A549 (cell line): ENCODE data around the gene HYOU1. TPM values are rescaled to one million over a fixed set of nuclear protein-coding genes. Genes with fewer than 3 reads are reported as not detected.
"Not testable (repeated sequence)": the region's sequence is repeated elsewhere in the genome, so short reads cannot be mapped to it uniquely, and the experiment has no call there.

Experiments
- ATAC-seq, 2 experiments: fragments of 200-7000 bp in 1 of 2; fragments of >200 bp in 1 of 2; cut with Nextera tagmentation in 1 of 2; cut with Tn5 transposase in 1 of 2; 3 replicates each; pipeline versions ENCODE4 v1.8.0 to v1.9.1; 2018 to 2020; ENCODE audit warnings: mild to moderate bottlenecking in 1 of 2, moderate library complexity in 1 of 2
- CTCF ChIA-PET: fragments of 300-600 bp; sonication (Branson Sonifier 250); formaldehyde crosslinking; extraction: SDS; loops from one replicate; lab custom pipeline; 2021; ENCODE audit warnings: antibody characterized with exemption, inconsistent platforms; lab: Yijun Ruan, JAX
- POLR2A ChIA-PET: fragments of 350-600 bp; formaldehyde crosslinking; extraction: SDS; loops from one replicate; lab custom pipeline; 2021; ENCODE audit warnings: antibody characterized with exemption, inconsistent platforms; lab: Yijun Ruan, JAX
- DNase-seq, 2 experiments: peaks; one replicate each; pipeline versions ENCODE4 v3.0.0 to v3.0.0-alpha.2; 2011 to 2016; ENCODE audit warnings: low read depth in 1 of 2, low spot score in 1 of 2
- FAIRE-seq: peaks from 2 replicates; lab custom pipeline; 2011; peaks lifted over from hg19 to GRCh38; lab: Jason Lieb, UNC
- H3K27ac ChIP-seq, 2 experiments: fragments of >200 bp; sonication (Bioruptor Twin); formaldehyde crosslinking; 3 replicates each; pipeline ENCODE4 v1.5.1; 2016 to 2017
- H3K4me1 ChIP-seq: fragments of >200 bp; sonication (Bioruptor Twin); formaldehyde crosslinking; 3 replicates; pipeline ENCODE4 v1.6.1; 2016
- H3K4me2 ChIP-seq: fragments of >200 bp; sonication (Bioruptor Twin); formaldehyde crosslinking; 3 replicates; pipeline ENCODE4 v1.6.1; 2016
- H3K4me3 ChIP-seq: fragments of >200 bp; sonication (Bioruptor Twin); formaldehyde crosslinking; 3 replicates; pipeline ENCODE4 v1.5.1; 2016
- H3K9me3 ChIP-seq: fragments of >200 bp; sonication (Bioruptor Twin); formaldehyde crosslinking; 3 replicates; pipeline ENCODE4 v1.6.1; 2016
- BHLHE40 ChIP-seq: IDR thresholded peaks from 2 replicates; pipeline ENCODE4 v1.6.1; 2012; ENCODE audit warnings: low read depth, low read length, inconsistent platforms
- CHD4 ChIP-seq: fragments of 200-600 bp; sonication (generic); IDR thresholded peaks from 2 replicates; pipeline ENCODE4 v1.6.1; 2016; ENCODE audit warnings: antibody characterized with exemption, mild to moderate bottlenecking, borderline replicate concordance
- EP300 ChIP-seq, 2 experiments: fragments of >200 bp; sonication (Bioruptor Twin); formaldehyde crosslinking; IDR thresholded peaks; 2 replicates in 1 of 2; 3 replicates in 1 of 2; pipeline ENCODE4 v1.6.1; 2016 to 2017
- HEYL ChIP-seq: fragments of 250-450 bp; sonication (Bioruptor Pico); IDR thresholded peaks from 2 replicates; pipeline ENCODE4 v1.8.0; 2021; ENCODE audit warnings: mild to moderate bottlenecking, moderate library complexity
- HMGXB4 ChIP-seq: fragments of 250-450 bp; sonication (Bioruptor Pico); IDR thresholded peaks from 2 replicates; pipeline ENCODE4 v1.5.0; 2021; ENCODE audit warnings: mild to moderate bottlenecking, moderate library complexity, borderline replicate concordance
- HOXA7 ChIP-seq: fragments of 250-450 bp; sonication (Bioruptor Pico); IDR thresholded peaks from 2 replicates; pipeline ENCODE4 v1.5.0; 2020; ENCODE audit warnings: mild to moderate bottlenecking, moderate library complexity
- JUN ChIP-seq, 2 experiments: fragments of >200 bp; sonication (Bioruptor Twin); formaldehyde crosslinking; IDR thresholded peaks; 2 replicates in 1 of 2; 3 replicates in 1 of 2; pipeline ENCODE4 v1.6.1; 2016 to 2017
- KDM1A ChIP-seq: fragments of 200-600 bp; sonication (generic); IDR thresholded peaks from 2 replicates; pipeline ENCODE4 v1.6.1; 2016; ENCODE audit warnings: low read depth, mild to moderate bottlenecking
- KDM5A ChIP-seq: fragments of 200-600 bp; sonication (generic); IDR thresholded peaks from 2 replicates; pipeline ENCODE4 v1.6.1; 2016; ENCODE audit warnings: antibody characterized with exemption, mild to moderate bottlenecking
- MYC ChIP-seq: IDR thresholded peaks from 2 replicates; pipeline ENCODE4 v1.6.1; 2012; ENCODE audit warnings: mild to moderate bottlenecking, inconsistent platforms, low read length, improper control_type of control experiment, borderline replicate concordance
- PBX3 ChIP-seq: IDR thresholded peaks from 2 replicates; pipeline ENCODE4 v1.6.1; 2012
- PHF8 ChIP-seq: fragments of 200-600 bp; sonication (generic); IDR thresholded peaks from 2 replicates; pipeline ENCODE4 v1.6.1; 2016; ENCODE audit warnings: low read depth, mild to moderate bottlenecking, antibody characterized with exemption, moderate library complexity, borderline replicate concordance
- POLR2A ChIP-seq: IDR thresholded peaks from 2 replicates; pipeline ENCODE4 v1.6.1; 2012; ENCODE audit warnings: mild to moderate bottlenecking, low read length
- RAD21 ChIP-seq, 2 experiments: fragments of >200 bp in 1 of 2; sonication (Bioruptor Twin) in 1 of 2; formaldehyde crosslinking in 1 of 2; IDR thresholded peaks in 1 of 2; conservative IDR thresholded peaks in 1 of 2; 2 replicates in 1 of 2; 3 replicates in 1 of 2; pipeline ENCODE4 v1.6.1; 2012 to 2018; ENCODE audit warnings: inconsistent platforms in 1 of 2
- RCOR1 ChIP-seq: fragments of 150-350 bp; IDR thresholded peaks from 2 replicates; pipeline ENCODE4 v1.6.1; 2014; ENCODE audit warnings: antibody characterized with exemption, low read length, low read depth
- WGBS: methylation state at CpG from one replicate; pipeline ENCODE4 v1.1.6; 2017; ENCODE audit errors: missing lambda C conversion rate; 5-methylcytosine and 5-hydroxymethylcytosine counted together
- polyA plus RNA-seq, 4 experiments: library from polyadenylated mRNA; depleted of rRNA in 3 of 4; stranded (reverse); fragments of >200 nt; fragmentation: RNase III in 1 of 4; extraction: RNeasy Plus Mini Kit Qiagen cat#74134 plus additional on column Dnase treatment in 1 of 4; gene quantifications; 2 replicates in 3 of 4; 3 replicates in 1 of 4; pipeline ENCODE4 v1.2.3, GENCODE V29; 2011 to 2017
- TF ChIP-seq, protein P1 (sequence below): IDR thresholded peaks from 2 replicates; pipeline ENCODE4 v1.6.1; 2012
- TF ChIP-seq, protein P2 (sequence below): fragments of 450-650 bp; IDR thresholded peaks from 2 replicates; pipeline ENCODE4 v1.6.1; 2014; ENCODE audit warnings: antibody characterized with exemption

HYOU1 gene
- polyA plus RNA-seq, 2 of the 4 experiments (the other 2 are of a cell fraction), result 44.8 to 83.1 TPM

DNA sequence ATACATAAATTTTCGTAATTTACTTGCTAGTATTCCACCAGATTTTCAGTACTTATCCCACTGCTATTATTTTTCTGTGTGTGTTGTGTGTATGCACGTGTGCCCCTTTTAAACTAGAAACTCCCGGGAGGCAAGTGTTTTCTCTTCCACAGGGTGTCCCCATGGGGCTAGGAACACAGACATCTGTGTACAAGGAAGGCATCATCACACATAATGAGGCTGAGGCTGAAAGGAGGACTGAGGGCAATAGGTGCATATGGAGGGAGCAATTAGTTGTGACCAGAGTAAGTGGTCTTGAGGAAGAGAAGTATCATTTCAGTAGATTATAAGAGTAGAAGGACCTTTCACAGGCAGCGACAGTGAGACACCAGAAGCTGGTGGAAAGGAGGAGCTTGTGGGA is 46.8 kb upstream of the HYOU1 start:
- ChIA-PET POLR2A (no interaction called here), CTCF (interaction anchor here (0.8 to 1.6 kb wide), 2 partner anchors 16 to 93 kb away, joined by 3 read pairs; no protein-coding TSS in a partner anchor)
- Histone ChIP-seq H3K9me3 (no peaks in the 10 kb centered on the region), H3K4me1 (peaks cover 36% of the 10 kb centered on the region), H3K4me3 (no peak overlapping the region), H3K27ac (peak overlapping the region in 1 of 2 experiments; percentile 98; a peak in 2 of 6 replicates), H3K4me2 (no peak overlapping the region; the same call in 2 of the 3 replicates)
- DNase-seq (no peak), FAIRE-seq (no peak), ATAC-seq (no peak)
- TF ChIP-seq HEYL (CRISPR knock-in tag) (no peak), RAD21 (conservative IDR thresholded peaks at IDR 0.05 in 1 of 2, IDR thresholded peaks at IDR 0.05 in 1 of 2) (peak in 1 of 2 experiments; percentile 27; a peak in 1 of 5 replicates)
- 58% methylated on average over 4 of the region's 4 CpGs for WGBS

DNA sequence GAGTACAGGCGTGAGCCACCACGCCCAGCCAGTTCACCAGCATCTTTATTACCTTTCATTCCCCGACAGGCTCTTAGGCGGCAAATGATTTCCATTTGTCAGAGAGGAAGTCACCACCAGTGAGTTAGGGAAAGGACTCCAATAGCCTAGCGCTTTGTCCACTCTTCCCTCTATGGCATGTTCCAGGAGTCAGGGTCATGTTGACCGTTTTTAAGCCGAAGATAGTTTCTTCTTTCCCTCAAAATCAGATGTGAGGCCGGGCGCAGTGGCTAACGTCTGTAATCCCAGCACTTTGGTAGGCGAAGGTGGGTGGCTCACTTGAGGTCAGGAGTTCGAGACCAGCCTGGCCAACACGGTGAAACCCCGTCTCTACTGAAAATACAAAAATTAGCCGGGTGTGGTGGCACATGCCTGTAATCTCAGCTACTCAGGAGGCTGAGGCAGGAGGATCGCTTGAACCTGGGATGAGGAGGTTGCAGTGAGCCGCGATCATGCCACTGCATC is 46.2 kb upstream of the HYOU1 start:
- ChIA-PET CTCF (interaction anchor here (1.3 to 1.9 kb wide), 9 partner anchors 9 to 235 kb away, joined by 3 to 11 read pairs (median 6); partner anchors contain the start of gene HINFP), POLR2A (interaction anchor here (1.0 to 2.0 kb wide), 3 partner anchors 9 to 18 kb away, joined by 4 to 17 read pairs (median 10); partner anchors contain the start of gene HINFP)
- Histone ChIP-seq H3K4me1 (peaks cover 30% of the 10 kb centered on the region), H3K4me3 (peak overlapping the region; percentile 78), H3K27ac (peak overlapping the region; percentile 90 to 98), H3K4me2 (peak overlapping the region; percentile 99)
- ATAC-seq, H3K9me3 ChIP-seq, DNase-seq, FAIRE-seq: not testable (repeated sequence)
- WGBS, result 74% methylated on average over 18 of the region's 18 CpGs

DNA sequence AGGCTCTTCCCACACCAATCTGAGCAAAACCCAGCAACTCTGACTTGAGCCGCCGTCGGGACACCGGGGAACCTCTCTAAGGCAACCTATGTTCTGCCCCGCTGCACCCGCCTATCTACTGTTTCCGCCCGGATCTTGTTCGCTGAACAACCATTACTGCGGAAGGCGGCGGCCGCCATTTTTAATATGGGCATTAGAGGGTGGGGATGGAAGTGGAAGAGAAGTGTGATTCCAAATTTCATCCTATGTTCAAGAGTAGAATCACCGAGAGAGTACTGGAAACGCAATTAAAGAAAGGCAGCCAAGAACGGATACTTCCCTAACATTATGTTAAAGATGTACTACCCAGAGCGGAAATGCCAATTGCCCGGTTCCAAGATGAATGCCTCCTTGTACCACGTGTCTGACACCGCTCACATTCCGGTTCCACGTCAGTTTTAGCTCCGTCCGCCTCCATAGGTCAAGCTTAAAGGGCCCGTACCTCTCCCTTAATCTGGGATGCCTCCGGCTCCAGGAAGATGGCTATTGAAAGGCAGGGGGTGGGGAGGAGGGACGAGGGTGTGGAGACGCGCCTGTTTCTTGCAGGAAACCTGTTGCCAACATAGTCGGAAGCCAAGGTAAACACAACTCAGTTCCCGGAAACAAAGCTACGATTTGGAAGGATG is 44.9 kb upstream of the HYOU1 start, which contains the start of gene DPAGT1:
Gene DPAGT1, minus strand, starts transcription at position 95 of the 665 bp plus-strand sequence. CDS start 198 bp downstream, outside the sequence.
- H3K4me1 ChIP-seq, result peaks cover 26% of the 10 kb centered on the region
- POLR2A ChIA-PET, result interaction anchor here (0.6 to 2.0 kb wide), 7 partner anchors 10 to 67 kb away, joined by 3 to 27 read pairs (median 4); partner anchors contain the start of genes HINFP, HMBS and NLRX1
- CTCF ChIA-PET, result interaction anchor here (0.6 to 1.9 kb wide), 14 partner anchors 11 to 236 kb away, joined by 3 to 11 read pairs (median 4); partner anchors contain the start of gene HINFP
- H3K4me2 ChIP-seq, result peak within 1 kb of the TSS; percentile 99
- H3K9me3 ChIP-seq, result no peaks in the 10 kb centered on the region
- peak; percentile 74 to 98 for DNase-seq
- WGBS, result 1% methylated on average over 32 of the region's 32 CpGs
- peak; percentile 90 to 92 for ATAC-seq
- 0 out of 2 replicates have a peak, but pooled peaks have one; percentile 31 for TF ChIP-seq KDM5A
- TF ChIP-seq EP300 (IDR thresholded peaks at IDR 0.05), result no peak; a peak in 1 of 5 replicates
- TF ChIP-seq HMGXB4 (CRISPR knock-in tag), result no peak
- TF ChIP-seq MYC, result peak; percentile 90
- TF ChIP-seq POLR2A, result peak; percentile 34; the same call in 1 of the 2 replicates
- peak; percentile 39 to 56; a peak in 2 of 5 replicates for TF ChIP-seq JUN (IDR thresholded peaks at IDR 0.05)
- TF ChIP-seq, protein P1, sequence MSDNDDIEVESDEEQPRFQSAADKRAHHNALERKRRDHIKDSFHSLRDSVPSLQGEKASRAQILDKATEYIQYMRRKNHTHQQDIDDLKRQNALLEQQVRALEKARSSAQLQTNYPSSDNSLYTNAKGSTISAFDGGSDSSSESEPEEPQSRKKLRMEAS, result peak; percentile 98
- TF ChIP-seq, protein P2, sequence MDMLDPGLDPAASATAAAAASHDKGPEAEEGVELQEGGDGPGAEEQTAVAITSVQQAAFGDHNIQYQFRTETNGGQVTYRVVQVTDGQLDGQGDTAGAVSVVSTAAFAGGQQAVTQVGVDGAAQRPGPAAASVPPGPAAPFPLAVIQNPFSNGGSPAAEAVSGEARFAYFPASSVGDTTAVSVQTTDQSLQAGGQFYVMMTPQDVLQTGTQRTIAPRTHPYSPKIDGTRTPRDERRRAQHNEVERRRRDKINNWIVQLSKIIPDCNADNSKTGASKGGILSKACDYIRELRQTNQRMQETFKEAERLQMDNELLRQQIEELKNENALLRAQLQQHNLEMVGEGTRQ, result peak; percentile 89
- peak within 1 kb of the TSS; percentile 90 to 98 for H3K27ac ChIP-seq
- H3K4me3 ChIP-seq, result peak within 1 kb of the TSS; percentile 78
- FAIRE-seq, result no peak

DNA sequence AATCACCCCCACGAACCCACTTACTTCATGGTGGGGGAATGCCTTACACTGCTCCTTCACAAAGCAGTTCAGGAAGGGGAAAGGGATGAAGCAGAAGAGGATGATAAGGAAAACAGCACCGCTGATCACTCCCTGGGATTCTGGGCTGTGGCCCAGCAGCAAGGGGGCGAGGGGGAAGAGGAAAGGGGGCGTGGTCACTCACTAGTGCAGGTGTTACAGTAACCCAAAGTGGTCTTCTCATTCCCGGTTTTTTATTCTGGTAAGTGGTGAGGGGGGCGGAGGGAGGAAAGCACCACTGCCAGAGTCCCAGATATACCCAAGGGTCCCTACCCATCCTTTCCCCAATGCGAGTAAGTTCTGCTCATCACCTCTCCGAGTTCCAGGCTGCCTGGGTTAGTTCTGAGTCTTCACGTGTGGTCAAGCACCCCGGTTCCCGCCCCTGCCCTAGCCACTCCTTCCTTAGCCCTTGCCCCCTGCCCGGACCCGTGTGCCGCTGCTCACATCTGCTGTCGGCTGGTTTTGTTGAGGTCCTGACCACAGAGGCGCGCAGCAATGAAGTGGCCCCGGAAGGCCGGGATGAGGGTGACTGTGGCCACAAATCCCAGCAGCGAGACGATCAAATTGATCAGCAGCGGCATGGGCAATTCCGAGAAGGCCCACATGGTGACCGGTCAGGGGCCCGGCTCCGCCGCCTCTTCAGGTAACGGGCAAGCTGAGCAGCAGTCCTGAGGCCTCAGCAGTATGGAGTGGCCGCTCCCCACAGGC is 44.2 kb upstream of the HYOU1 start:
- TF ChIP-seq PBX3, result no peak
- no peak for TF ChIP-seq RCOR1
- TF ChIP-seq BHLHE40, result no peak
- TF ChIP-seq PHF8, result 0 out of 2 replicates have a peak, but pooled peaks have one; percentile 28
- TF ChIP-seq, protein P2, result no peak; the same call in 1 of the 2 replicates
- TF ChIP-seq HOXA7, result no peak
- no peak for TF ChIP-seq KDM1A
- TF ChIP-seq CHD4, result no peak
- peak overlapping the region; percentile 78 for H3K4me3 ChIP-seq
- under 1% methylated on average over 8 of the region's 29 CpGs for WGBS
- DNase-seq, result peak in 1 of 2 experiments; percentile 39
- FAIRE-seq, result no peak
- H3K9me3 ChIP-seq, result no peaks in the 10 kb centered on the region
- H3K27ac ChIP-seq, result peak overlapping the region; percentile 90 to 98
- peak; percentile 31 to 65; a peak in 5 of 6 replicates for ATAC-seq
- POLR2A ChIA-PET, result interaction anchor here (0.6 to 2.0 kb wide), 7 partner anchors 10 to 68 kb away, joined by 3 to 27 read pairs (median 4); partner anchors contain the start of genes HINFP, HMBS and NLRX1
- H3K4me2 ChIP-seq, result peak overlapping the region; percentile 99
- CTCF ChIA-PET, result interaction anchor here (1.1 to 1.9 kb wide), 7 partner anchors 11 to 104 kb away, joined by 3 to 11 read pairs (median 5); no protein-coding TSS in a partner anchor
- H3K4me1 ChIP-seq, result peaks cover 21% of the 10 kb centered on the region
